WI38 (cell line): ENCODE measurements around the gene PPP2R3B.

Experiments used
- H3K4me3 ChIP-seq: 2 replicates; pipeline ENCODE4 v1.5.1; 2011; ENCODE audit warnings: low read depth, mild to moderate bottlenecking, control low read depth, low read length
- TF ChIP-seq, protein P1 (sequence below): IDR thresholded peaks from 2 replicates; pipeline ENCODE4 v1.5.1; 2012; ENCODE audit warnings: low read depth, mild to moderate bottlenecking, control low read depth, low read length

PPP2R3B gene

DNA sequence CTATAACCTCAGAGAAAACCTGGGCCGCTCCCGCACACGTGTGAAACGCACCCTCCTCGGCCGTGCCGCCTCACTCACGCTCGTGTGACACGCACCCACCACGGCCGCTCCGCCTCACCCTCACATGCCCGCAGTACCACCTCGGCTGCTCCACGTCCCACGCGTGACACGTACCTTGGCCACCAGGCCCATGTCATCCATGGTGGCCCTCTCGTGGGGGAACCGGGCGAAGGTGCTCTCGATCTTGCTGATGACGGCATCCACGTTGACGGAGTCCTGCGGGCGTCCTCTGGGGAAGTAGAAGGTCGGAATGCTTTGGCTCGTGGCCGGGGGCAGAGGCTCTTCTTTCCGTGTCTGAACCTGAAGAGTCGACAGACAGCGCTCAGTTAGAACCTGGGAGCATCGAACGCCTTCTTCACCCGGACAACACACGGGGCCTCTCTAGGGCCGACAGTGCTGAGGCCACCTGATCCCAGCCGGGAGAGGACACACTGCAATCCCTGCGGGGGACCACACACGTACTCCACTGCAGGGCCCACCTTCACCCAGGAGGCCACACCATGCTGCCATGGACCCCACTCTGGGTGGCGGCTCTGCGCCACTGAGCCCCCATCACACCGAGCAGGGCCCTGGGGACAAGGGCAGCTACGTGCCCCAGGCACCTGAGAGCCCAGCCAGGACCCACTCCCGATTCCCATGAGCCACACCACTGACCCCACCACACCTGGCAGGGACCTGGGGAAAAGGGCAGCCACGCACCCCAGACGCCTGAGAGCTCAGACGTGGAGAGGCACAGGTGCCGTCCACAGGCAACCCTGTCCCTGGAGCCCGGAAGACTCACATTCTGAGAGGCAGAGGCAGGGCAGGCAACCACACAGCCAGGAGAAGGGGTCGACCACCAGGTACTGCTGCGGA is 25.2 kb downstream of the PPP2R3B start:
- no peak overlapping the region for H3K4me3 ChIP-seq
- TF ChIP-seq, protein P1, sequence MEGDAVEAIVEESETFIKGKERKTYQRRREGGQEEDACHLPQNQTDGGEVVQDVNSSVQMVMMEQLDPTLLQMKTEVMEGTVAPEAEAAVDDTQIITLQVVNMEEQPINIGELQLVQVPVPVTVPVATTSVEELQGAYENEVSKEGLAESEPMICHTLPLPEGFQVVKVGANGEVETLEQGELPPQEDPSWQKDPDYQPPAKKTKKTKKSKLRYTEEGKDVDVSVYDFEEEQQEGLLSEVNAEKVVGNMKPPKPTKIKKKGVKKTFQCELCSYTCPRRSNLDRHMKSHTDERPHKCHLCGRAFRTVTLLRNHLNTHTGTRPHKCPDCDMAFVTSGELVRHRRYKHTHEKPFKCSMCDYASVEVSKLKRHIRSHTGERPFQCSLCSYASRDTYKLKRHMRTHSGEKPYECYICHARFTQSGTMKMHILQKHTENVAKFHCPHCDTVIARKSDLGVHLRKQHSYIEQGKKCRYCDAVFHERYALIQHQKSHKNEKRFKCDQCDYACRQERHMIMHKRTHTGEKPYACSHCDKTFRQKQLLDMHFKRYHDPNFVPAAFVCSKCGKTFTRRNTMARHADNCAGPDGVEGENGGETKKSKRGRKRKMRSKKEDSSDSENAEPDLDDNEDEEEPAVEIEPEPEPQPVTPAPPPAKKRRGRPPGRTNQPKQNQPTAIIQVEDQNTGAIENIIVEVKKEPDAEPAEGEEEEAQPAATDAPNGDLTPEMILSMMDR: no peak

DNA sequence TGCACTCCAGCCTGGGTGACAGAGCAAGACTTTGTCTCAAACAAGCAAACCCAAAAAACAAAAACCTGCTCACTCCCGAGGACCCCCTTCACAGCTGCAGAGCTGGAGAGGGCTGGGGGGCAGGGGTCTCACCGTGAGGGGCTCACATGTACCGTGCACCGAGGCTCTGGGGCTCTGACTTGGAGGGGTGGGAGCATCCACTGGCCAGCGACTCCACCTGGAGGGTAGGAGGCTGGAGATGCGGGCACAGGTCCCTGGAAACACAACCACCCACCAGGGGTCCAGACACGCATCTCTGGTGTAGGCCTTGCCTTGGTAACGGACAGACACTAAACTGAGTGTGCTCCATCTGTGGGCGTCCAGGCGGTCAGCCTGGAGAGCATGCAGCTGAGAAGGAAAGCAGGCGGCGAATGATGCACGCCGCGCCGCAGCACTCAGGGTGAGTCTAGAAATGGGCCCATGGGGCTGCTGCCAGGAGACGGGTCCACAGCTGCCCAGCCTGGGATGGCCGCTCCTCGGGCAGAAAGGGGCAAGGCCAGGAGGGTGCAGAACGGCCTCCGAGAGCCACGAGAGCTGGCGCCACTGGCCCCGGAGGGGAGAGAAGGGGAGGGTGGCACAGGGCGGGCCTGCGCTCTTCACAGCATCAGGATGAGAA is 26.1 kb downstream of the PPP2R3B start:
- TF ChIP-seq, protein P1: no peak
- no peak overlapping the region for H3K4me3 ChIP-seq

DNA sequence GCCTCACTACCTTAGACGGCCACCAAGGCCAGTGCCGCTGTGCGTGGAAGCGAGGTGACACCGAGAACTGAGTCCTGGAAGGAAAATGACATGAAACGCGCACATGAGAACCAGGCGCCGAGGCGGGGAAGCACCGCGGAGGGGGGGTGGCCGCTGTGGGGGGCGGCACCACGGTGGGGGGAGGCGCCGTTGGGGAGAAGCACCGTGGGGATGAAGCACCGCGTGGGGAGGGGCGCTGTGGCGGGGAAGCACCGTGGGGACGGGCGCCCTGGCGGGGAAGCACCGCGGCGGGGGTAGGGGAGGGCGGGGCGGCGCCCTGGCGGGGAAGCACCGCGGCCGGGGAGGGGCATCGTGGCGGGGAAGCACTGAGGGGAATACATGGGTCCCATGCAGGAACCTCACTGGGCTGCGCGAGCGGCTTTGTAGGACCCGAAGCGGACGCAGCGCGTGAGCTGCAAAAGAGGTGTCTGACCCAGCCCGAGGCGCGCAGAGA is 28.0 kb downstream of the PPP2R3B start:
- TF ChIP-seq, protein P1: no peak

DNA sequence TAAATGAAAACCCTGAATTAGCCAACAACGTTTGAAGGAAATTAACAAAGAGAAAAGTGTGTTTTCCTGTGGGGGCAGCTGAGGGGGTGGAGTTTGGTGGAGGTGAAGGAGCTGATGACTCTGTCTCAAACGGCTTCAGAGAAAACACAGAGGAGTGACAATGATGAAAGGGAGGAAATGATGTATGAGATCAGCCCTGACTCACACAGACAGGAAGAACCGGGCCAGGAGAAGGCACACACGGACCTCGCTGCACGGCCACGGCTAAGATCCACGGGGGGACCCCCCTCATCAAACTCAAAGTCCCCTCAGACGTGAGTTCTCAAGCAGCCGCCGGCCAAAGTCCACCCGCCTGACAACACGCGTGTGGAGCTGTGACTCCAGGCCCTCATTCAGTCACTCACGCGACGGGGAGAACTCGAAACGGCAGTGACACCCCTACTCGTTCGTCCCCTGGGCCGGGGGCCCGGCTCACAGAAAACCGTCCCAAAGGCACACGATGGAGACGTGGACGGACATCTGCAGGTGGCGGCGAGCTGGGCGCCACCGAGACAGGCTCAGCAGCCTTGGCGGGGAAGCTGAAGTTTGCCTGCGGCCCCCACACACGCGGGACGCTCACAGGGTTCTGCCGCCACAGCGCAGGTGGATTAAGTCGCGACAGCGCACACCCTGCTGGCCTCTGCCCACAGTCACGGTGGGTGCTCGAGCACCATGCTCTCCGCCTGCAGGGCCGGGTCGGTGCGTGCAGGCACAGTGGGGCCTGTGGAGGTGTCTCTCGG is 28.8 kb downstream of the PPP2R3B start:
- TF ChIP-seq, protein P1: no peak

More for the DNA sequence above, 28.0 kb downstream of the PPP2R3B start:
- H3K4me3 ChIP-seq: no peak overlapping the region

DNA sequence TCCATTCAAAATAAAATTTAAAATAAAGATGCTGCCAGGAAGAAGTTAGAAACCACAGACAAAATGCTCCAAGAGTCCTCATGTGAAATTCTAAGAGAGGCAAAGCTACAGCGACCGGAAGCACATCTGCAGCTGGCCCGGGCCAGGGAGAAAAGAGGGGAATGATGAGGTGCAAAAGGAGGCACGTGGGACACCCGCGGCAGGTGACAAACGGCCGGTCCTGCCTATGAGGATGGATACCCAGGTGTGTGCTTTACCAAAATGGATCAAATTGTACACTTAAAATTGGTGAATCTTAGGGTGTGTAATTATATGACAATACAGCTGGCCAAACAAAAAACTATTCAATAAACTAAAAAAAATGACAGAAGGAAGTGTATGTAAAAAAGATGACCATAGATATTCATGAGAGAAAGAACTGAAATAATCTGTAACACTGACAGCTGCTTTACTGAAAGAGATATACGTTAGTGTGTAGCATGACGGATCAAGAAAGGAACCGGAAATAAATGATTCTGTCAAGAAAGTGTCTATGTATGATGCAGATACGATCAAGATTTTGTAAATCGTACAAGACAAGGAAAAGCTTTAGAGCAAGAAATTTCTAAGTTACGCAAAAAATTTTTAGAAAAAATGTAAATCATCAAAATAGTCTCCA is 29.5 kb downstream of the PPP2R3B start:
- TF ChIP-seq, protein P1: no peak
- no peak overlapping the region for H3K4me3 ChIP-seq

More for the DNA sequence above, 28.8 kb downstream of the PPP2R3B start:
- H3K4me3 ChIP-seq: no peak overlapping the region

DNA sequence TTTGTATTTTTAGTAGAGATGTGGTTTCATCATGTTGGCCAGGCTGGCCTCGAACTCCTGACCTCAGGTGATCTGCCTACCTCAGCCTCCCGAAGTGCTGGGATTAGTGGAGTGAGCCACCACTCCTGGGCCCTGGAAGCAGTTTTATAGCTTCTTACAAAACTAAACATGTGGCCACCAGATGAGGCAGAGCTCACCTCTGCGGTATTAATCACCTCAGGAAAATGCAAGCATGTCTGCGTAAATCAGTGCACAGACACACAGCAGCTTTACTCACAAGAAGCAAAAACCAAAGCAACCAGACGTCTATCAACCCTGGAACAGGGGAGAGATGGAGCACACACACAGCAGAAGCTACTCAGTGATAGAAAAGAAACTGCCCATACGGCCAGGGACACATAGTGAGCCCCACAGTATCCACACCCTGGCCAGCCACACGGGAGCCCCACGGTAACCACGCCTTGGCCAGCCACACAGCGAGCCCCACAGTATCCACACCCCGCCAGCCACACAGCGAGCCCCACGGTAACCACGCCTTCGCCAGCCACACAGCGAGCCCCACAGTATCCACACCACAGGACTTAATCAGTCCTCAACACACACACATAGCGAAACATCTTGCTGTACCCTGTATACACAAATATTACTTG is 30.2 kb downstream of the PPP2R3B start:
- TF ChIP-seq, protein P1: no peak
- no peak overlapping the region for H3K4me3 ChIP-seq
